Measurements from ENCODE around the gene RIPK3. TPM values are rescaled to one million over a fixed set of nuclear protein-coding genes. Genes with fewer than 3 reads are reported as not detected.
"Not testable (repeated sequence)": the region's sequence is repeated elsewhere in the genome, so short reads cannot be mapped to it uniquely, and the experiment has no call there.

The RIPK3 gene
- total RNA-seq (2014; rRNA removed; shearing (Covaris generic)), result not detected in 2 replicates

GRCh38 chr14:24339284-24340151 is at the start of gene RIPK3:
Gene RIPK3, minus strand, starts transcription at chr14:24339991. Its CDS starts 165 bp downstream, at chr14:24339826.
- no peak for DNase-seq (ENCODE audit: low spot score)

DNA sequence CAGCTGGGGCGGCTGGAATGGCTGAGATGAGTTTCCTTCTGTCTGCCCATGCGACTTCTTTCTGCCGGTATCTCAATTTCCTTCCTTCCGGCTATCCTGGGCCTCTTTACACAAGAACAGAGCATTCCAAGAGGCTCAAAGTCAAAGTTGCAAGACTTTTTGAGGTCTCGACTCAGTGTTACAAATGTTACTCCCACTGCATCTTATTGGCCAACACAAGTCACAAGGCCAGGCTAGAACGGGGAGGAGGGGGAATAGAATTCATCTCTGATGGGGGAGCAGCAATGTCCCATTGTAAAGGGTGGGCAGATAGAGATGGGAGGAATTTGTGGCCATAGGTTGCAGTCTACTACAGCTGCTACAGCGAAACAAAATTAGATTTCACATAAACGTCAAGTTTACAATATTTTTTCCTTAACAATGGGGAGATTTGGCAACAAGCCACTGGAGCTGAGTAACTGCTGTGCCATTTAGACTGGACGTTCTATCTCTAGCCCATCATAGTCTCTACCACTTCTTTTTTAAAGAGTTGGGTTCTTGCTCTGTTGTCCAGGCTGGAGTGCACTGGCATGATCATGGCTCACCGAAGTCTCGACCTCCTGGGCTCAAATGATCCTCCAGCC is 49.5 kb upstream of the RIPK3 start:
- no peak for DNase-seq (ENCODE audit: low spot score)

DNA sequence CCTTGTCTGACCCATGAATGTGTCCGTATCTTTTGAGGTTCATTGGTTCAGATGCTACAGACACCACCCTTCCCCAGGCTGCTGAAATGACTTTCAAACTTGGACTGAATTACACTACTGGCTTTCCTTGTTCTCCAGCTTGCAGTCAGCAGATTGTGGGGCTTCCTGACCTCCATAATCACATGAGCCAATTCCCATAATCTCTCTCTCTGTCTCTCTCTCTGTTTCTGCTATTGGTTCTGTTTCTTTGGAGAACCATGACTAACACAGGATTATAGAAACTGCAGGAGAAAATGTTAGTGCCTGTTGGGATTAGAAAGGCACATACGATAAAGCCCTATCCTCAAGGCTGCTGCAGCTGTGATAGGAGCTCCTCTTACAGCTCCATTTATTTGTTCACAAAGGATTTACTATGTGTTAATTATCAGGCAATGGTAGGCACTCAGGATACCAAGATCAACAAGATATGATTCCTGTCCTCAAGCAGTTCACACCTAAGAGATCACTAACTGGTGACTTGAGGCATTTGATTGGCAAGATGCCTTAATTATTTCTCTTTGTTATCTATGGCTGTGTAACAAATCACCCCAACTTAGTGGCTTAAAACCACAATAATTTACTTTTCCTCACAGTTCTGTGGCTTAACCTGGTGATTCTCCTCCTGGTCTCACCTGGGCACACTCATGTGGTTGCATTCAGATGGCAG is 48.8 kb upstream of the RIPK3 start:
- no peak for DNase-seq (ENCODE audit: low spot score)

- DNase-seq (ENCODE audit: low spot score), result not testable (repeated sequence)
Measured at GRCh38 chr14:24387579-24387978, 47.8 kb upstream of the RIPK3 start.

GRCh38 chr14:24387009-24387345 is 47.2 kb upstream of the RIPK3 start:
- DNase-seq (ENCODE audit: low spot score), result no peak

- no peak for DNase-seq (ENCODE audit: low spot score)
Measured at GRCh38 chr14:24385524-24385923, 45.7 kb upstream of the RIPK3 start.

GRCh38 chr14:24384169-24384568 is 44.4 kb upstream of the RIPK3 start:
- no peak for DNase-seq (ENCODE audit: low spot score)

- DNase-seq (ENCODE audit: low spot score), result no peak
Measured at GRCh38 chr14:24382064-24382371, 42.2 kb upstream of the RIPK3 start.

DNA sequence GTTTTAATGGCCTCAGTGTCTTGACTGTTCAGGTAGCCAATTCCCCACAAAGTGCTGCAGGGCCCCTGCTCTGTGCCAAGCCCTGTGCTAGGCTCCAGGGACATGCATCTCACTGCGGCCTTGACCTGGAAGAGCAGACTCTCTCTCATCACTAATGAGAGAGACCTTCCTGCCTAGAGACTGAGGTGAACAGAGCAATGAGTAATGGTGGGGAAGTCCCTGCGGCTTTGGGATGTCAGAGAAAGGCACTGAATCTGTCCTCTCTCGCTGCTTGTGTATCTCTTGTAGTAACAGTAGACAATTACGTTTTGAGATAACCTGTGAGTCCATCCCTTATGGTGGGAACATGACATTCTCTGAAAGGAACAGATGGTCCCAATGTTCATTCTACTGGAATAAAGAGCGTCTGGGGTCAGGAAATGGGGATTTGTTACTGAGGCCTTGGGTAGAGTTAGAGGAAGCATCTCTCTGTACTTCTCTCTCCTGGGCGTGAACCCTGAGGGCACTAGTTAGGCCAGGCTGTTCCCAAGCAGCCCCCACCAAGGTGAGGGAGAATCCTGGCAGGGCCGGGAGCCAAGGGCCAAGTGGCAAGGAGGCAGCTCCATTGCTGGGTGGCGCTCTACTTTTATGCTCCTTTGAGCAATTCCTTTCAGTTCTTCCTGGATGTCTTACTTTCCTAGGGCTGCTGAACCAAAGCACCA is 41.7 kb upstream of the RIPK3 start:
- DNase-seq (ENCODE audit: low spot score), result no peak

GRCh38 chr14:24379907-24380730 is 40.3 kb upstream of the RIPK3 start:
- no peak for DNase-seq (ENCODE audit: low spot score)

- DNase-seq (ENCODE audit: low spot score), result no peak
Measured at GRCh38 chr14:24378981-24379906, 39.5 kb upstream of the RIPK3 start.

GRCh38 chr14:24378327-24378726 is 38.5 kb upstream of the RIPK3 start:
- no peak for DNase-seq (ENCODE audit: low spot score)

- DNase-seq (ENCODE audit: low spot score), result no peak
Measured at GRCh38 chr14:24377657-24378056, 37.9 kb upstream of the RIPK3 start.

DNA sequence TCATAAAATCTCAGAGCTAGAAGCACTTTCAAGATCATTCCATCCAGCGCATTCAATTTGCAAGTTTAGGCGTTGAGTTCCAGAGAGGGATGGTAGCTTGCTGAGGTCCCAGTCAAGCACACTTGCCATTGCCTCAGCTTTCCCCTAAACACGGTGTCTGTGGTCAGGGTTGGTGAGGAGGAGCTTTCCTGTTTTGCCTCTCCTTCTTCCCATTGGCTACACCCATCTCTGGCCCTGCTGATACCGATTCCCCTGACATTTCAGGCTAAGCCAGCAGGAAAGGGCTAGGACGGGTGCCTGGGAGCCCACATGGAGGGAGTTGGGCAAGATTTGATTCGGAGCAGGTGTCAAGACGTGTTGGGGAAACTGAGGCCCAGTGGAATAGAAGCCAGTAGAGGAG is 37.3 kb upstream of the RIPK3 start:
- DNase-seq (ENCODE audit: low spot score), result no peak

DNA sequence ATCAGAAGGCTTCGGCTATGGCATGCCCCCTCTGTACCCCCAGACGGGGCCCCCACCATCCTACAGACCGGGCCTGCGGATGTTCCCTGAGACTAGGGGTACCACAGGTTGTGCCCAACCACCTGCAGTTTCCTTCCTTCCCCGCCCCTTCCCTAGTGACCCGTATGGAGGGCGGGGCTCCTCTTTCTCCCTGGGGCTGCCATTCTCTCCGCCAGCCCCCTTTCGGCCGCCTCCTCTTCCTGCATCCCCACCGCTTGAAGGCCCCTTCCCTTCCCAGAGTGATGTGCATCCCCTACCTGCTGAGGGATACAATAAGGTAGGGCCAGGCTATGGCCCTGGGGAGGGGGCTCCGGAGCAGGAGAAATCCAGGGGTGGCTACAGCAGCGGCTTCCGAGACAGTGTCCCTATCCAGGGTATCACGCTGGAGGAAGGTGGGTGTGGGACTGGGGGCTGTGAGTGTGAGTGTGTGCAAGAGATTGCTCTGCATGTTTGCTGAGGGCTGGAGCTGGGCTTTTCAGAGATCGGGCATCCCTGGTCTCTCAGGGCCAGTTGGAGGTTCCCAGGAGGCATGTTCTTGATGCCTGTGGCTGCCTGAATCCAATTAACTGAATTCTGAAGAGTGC is 36.8 kb upstream of the RIPK3 start:
- no peak for DNase-seq (ENCODE audit: low spot score)

GRCh38 chr14:24372701-24373416 is 33.1 kb upstream of the RIPK3 start:
- DNase-seq (ENCODE audit: low spot score), result no peak

- DNase-seq (ENCODE audit: low spot score), result not testable (repeated sequence)
Measured at GRCh38 chr14:24371605-24372004, 31.8 kb upstream of the RIPK3 start.

DNA sequence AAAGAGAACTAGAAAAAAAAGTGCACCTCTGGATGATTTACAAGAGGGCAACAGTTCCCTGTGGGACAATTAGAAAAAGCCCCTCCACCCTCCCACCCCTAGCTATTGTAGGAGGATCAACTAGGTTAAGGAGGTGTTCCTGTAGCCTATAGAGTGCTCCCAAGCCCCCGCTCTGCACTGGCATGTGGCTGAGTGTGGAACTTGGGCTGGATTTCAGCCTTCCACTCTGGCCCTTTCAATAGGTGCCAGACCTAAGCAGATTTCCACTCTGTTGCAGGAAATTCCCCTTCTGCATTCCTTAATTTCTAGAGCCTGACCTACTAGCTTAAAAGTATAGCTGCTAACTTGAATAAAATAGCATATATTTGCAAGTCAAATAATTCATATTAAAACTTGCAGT is 31.0 kb upstream of the RIPK3 start:
- DNase-seq (ENCODE audit: low spot score), result no peak

All from H4 (cell line).